Fibroblast of the aortic adventitia (primary cell): ENCODE data around the gene KCTD4. TPM values are rescaled to one million over a fixed set of nuclear protein-coding genes. Genes with fewer than 3 reads are reported as not detected.

Source experiments
- DNase-seq: peaks from one replicate; pipeline ENCODE4 v3.0.0-alpha.2; 2010; ENCODE audit warnings: low read depth
- H3K4me3 ChIP-seq: 2 replicates; pipeline ENCODE4 v1.5.1; 2011; ENCODE audit warnings: low read depth, mild to moderate bottlenecking, control low read depth, low read length, moderate library complexity
- CTCF ChIP-seq: IDR thresholded peaks from 2 replicates; pipeline ENCODE4 v1.5.1; 2011; ENCODE audit warnings: mild to moderate bottlenecking, low read length, control low read depth, inconsistent platforms; ENCODE audit not compliant: insufficient read depth
- total RNA-seq: library from RNA; depleted of rRNA; stranded (reverse); fragments of >200 nt; gene quantifications from 2 replicates; pipeline ENCODE4 v1.2.3, GENCODE V29; 2012; ENCODE audit warnings: low replicate concordance

Gene KCTD4
- total RNA-seq, 1 donor = not detected

- no peak for DNase-seq
- no peak for TF ChIP-seq CTCF
- no peak overlapping the region for H3K4me3 ChIP-seq
Observed at GRCh38 chr13:45226024-45226423, 25.2 kb upstream of the KCTD4 start.

- no peak for DNase-seq
- no peak for TF ChIP-seq CTCF
- H3K4me3 ChIP-seq = no peak overlapping the region
Observed at GRCh38 chr13:45225370-45225769, 24.5 kb upstream of the KCTD4 start.

- no peak for DNase-seq
- no peak overlapping the region for H3K4me3 ChIP-seq
- TF ChIP-seq CTCF = no peak
Observed at GRCh38 chr13:45224176-45224575, 23.3 kb upstream of the KCTD4 start.

GRCh38 chr13:45222919-45223318 lies 22.1 kb upstream of the KCTD4 start:
- DNase-seq = no peak
- H3K4me3 ChIP-seq = no peak overlapping the region
- no peak for TF ChIP-seq CTCF

GRCh38 chr13:45222516-45222915 lies 21.7 kb upstream of the KCTD4 start:
- no peak for DNase-seq
- TF ChIP-seq CTCF = no peak
- no peak overlapping the region for H3K4me3 ChIP-seq

- no peak for TF ChIP-seq CTCF
- H3K4me3 ChIP-seq = no peak overlapping the region
- DNase-seq = no peak
Observed at GRCh38 chr13:45220403-45220802, 19.6 kb upstream of the KCTD4 start.

GRCh38 chr13:45219938-45220375 lies 19.1 kb upstream of the KCTD4 start:
- peak; percentile 83 for DNase-seq
- TF ChIP-seq CTCF = no peak
- H3K4me3 ChIP-seq = no peak overlapping the region
